SK-N-SH treated with all-trans-retinoic acid at 6 μM for 48 hours (cell line): ENCODE results near the gene NPFFR1.

Experiments
- BACH2 ChIP-seq: fragments of 250-450 bp; sonication (Bioruptor Pico); IDR thresholded peaks from 2 replicates; pipeline ENCODE4 v1.9.0; 2021; ENCODE audit warnings: mild to moderate bottlenecking, borderline replicate concordance
- CSDC2 ChIP-seq: fragments of 250-450 bp; sonication (Bioruptor Pico); IDR thresholded peaks from 2 replicates; pipeline ENCODE4 v1.5.0; 2020; ENCODE audit warnings: mild to moderate bottlenecking, moderate library complexity
- ISL1 ChIP-seq: fragments of 250-450 bp; sonication (Bioruptor Pico); IDR thresholded peaks from 2 replicates; pipeline ENCODE4 v2.1.2; 2022; ENCODE audit warnings: mild to moderate bottlenecking, moderate library complexity
- OSR1 ChIP-seq: fragments of 250-450 bp; sonication (Bioruptor Pico); IDR thresholded peaks from 2 replicates; pipeline ENCODE4 v1.8.0; 2022; ENCODE audit warnings: moderate library complexity, mild to moderate bottlenecking, inconsistent platforms
- TCF4 ChIP-seq: fragments of 250-450 bp; sonication (Bioruptor Pico); IDR thresholded peaks from 2 replicates; pipeline ENCODE4 v1.8.0; 2021; ENCODE audit warnings: mild to moderate bottlenecking, moderate library complexity, borderline replicate concordance
- ZFP30 ChIP-seq: fragments of 450-650 bp; formaldehyde crosslinking; IDR thresholded peaks from 2 replicates; pipeline ENCODE4 v1.5.0; 2022; ENCODE audit warnings: mild to moderate bottlenecking, moderate library complexity
- ZNF70 ChIP-seq: fragments of 450-650 bp; formaldehyde crosslinking; IDR thresholded peaks from 2 replicates; pipeline ENCODE4 v1.5.0; 2020; ENCODE audit warnings: mild to moderate bottlenecking, moderate library complexity
- ZNF8 ChIP-seq: fragments of 450-650 bp; formaldehyde crosslinking; IDR thresholded peaks from 2 replicates; pipeline ENCODE4 v1.5.0; 2020; ENCODE audit warnings: mild to moderate bottlenecking, moderate library complexity
- TF ChIP-seq, protein P1 (sequence below): fragments of 250-450 bp; sonication (Bioruptor Pico); IDR thresholded peaks from 2 replicates; pipeline ENCODE4 v1.8.0; 2021; ENCODE audit warnings: low read depth, mild to moderate bottlenecking, moderate library complexity, borderline replicate concordance
- TF ChIP-seq, protein P2 (sequence below): fragments of 250-450 bp; sonication (Bioruptor Pico); IDR thresholded peaks from 2 replicates; pipeline ENCODE4 v1.5.1; 2020; ENCODE audit warnings: low read depth, mild to moderate bottlenecking, moderate library complexity
- TF ChIP-seq, protein P3 (sequence below): fragments of 250-450 bp; sonication (Bioruptor Pico); IDR thresholded peaks from 2 replicates; pipeline ENCODE4 v1.5.0; 2020; ENCODE audit warnings: mild to moderate bottlenecking, moderate library complexity

DNA sequence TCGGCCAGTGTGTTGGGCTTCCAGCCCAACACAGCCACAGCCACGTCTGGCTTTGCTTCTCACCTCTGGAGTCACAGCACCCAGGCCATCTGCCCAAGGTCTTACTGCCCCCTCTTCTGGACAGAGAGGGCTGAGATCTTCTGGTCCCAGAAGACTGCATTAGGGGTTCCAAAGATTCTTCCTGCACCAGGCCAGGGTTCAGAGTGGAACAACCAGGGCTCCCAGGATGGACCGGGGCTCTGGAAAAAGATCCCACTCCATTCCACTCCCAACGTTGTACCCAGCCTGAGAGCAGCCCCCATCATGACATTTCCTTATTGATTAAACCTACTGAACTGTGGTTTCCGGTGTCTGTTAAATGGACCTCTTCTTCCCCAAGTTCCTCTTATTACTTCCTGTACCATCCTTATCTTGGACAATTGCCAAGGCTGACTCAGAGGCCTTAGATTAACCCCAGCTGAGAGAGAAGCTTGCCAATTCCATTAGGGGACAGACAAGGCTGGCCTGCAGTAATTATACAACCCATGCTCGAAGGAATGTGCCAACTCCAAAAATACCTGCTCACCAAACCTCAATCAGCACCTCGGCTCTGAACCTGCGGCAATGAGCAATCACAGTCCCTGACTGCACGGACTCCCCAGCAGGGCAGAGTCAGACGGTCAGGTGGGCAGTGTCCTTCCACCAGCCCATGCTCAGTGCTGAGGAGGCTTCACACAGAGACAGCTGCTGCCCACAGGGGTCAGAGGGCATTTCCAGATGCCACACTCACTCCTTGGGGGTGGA lies 47.9 kb upstream of the NPFFR1 start:
- TF ChIP-seq ZNF8 (CRISPR knock-in tag) (no peak), ZNF70 (CRISPR knock-in tag) (no peak), BACH2 (CRISPR knock-in tag) (no peak), CSDC2 (CRISPR knock-in tag) (no peak; the same call in 1 of the 2 replicates), ZFP30 (CRISPR knock-in tag) (no peak), TCF4 (no peak), ISL1 (CRISPR knock-in tag) (peak; percentile 50), OSR1 (CRISPR knock-in tag) (no peak)
- TF ChIP-seq, protein P1, sequence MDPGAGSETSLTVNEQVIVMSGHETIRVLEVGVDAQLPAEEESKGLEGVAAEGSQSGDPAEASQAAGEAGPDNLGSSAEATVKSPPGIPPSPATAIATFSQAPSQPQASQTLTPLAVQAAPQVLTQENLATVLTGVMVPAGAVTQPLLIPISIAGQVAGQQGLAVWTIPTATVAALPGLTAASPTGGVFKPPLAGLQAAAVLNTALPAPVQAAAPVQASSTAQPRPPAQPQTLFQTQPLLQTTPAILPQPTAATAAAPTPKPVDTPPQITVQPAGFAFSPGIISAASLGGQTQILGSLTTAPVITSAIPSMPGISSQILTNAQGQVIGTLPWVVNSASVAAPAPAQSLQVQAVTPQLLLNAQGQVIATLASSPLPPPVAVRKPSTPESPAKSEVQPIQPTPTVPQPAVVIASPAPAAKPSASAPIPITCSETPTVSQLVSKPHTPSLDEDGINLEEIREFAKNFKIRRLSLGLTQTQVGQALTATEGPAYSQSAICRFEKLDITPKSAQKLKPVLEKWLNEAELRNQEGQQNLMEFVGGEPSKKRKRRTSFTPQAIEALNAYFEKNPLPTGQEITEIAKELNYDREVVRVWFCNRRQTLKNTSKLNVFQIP (CRISPR knock-in tag): no peak
- TF ChIP-seq, protein P2, sequence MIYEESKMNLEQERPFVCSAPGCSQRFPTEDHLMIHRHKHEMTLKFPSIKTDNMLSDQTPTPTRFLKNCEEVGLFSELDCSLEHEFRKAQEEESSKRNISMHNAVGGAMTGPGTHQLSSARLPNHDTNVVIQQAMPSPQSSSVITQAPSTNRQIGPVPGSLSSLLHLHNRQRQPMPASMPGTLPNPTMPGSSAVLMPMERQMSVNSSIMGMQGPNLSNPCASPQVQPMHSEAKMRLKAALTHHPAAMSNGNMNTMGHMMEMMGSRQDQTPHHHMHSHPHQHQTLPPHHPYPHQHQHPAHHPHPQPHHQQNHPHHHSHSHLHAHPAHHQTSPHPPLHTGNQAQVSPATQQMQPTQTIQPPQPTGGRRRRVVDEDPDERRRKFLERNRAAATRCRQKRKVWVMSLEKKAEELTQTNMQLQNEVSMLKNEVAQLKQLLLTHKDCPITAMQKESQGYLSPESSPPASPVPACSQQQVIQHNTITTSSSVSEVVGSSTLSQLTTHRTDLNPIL (CRISPR knock-in tag): no peak
- TF ChIP-seq, protein P3, sequence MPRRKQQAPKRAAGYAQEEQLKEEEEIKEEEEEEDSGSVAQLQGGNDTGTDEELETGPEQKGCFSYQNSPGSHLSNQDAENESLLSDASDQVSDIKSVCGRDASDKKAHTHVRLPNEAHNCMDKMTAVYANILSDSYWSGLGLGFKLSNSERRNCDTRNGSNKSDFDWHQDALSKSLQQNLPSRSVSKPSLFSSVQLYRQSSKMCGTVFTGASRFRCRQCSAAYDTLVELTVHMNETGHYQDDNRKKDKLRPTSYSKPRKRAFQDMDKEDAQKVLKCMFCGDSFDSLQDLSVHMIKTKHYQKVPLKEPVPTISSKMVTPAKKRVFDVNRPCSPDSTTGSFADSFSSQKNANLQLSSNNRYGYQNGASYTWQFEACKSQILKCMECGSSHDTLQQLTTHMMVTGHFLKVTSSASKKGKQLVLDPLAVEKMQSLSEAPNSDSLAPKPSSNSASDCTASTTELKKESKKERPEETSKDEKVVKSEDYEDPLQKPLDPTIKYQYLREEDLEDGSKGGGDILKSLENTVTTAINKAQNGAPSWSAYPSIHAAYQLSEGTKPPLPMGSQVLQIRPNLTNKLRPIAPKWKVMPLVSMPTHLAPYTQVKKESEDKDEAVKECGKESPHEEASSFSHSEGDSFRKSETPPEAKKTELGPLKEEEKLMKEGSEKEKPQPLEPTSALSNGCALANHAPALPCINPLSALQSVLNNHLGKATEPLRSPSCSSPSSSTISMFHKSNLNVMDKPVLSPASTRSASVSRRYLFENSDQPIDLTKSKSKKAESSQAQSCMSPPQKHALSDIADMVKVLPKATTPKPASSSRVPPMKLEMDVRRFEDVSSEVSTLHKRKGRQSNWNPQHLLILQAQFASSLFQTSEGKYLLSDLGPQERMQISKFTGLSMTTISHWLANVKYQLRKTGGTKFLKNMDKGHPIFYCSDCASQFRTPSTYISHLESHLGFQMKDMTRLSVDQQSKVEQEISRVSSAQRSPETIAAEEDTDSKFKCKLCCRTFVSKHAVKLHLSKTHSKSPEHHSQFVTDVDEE (CRISPR knock-in tag): 0 out of 2 replicates have a peak, but pooled peaks have one; percentile 61
